Measurements from ENCODE around the gene PPIP5K1. TPM values are rescaled to one million over a fixed set of nuclear protein-coding genes. Genes with fewer than 3 reads are reported as not detected.
A peak's percentile ranks its signal among the peaks of the same experiment; 100 is the strongest.

The PPIP5K1 gene
- total and polyA plus RNA-seq, 11 donors = 7.2 to 23.0 (median 15.3) TPM

DNA sequence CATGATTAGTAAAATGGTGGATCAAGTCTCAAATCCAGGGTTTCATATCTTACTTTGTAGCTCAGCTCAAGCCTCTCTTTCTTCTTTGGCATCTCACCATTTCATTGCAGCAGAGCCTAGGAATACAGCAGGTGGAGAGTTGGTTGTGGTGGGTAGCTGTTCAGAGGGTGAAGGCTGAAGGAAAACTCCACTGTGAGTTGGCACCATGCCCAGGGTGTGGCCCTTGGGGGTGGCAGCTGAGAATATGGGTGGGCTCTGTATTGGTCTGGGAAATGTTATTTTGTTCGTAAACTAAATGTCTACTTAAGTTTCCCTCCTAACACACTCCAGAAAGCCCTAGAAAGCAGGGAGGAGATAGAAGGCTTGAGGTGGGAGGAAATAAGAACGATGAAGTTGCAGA, 74.3 kb downstream of the PPIP5K1 start:
- whole genome bisulfite sequencing, 4 donors = 35 to 39% (median 38%) methylated on average over 2 of the region's 2 CpGs
- Histone ChIP-seq H3K36me3 (peaks cover 0 to 8% (median under 1%) of the 10 kb centered on the region in 9 donors), H3K4me1 (peaks cover 0 to 64% (median 38%) of the 10 kb centered on the region in 12 donors), H3K4me3 (peak overlapping the region in 1 of 12 donors; percentile 79), H3K27me3 (peaks cover 0 to 5% (median 0%) of the 10 kb centered on the region in 9 donors), H3K27ac (peak overlapping the region in 10 of 12 donors; percentile 50 to 94 (median 80)), H3K9me3 (no peaks in the 10 kb centered on the region)
- no peak for ATAC-seq
- intact Hi-C loops (cut with DNase I) = loop anchor here in 2 of 10 donors (5.0 to 10.0 kb wide), 2 partner anchors 33 to 71 kb away; no protein-coding TSS in a partner anchor
- TF ChIP-seq CTCF (IDR thresholded peaks at IDR 0.05) (no peak), POLR2A (IDR thresholded peaks at IDR 0.05) (no peak)
- DNase-seq = no peak

DNA sequence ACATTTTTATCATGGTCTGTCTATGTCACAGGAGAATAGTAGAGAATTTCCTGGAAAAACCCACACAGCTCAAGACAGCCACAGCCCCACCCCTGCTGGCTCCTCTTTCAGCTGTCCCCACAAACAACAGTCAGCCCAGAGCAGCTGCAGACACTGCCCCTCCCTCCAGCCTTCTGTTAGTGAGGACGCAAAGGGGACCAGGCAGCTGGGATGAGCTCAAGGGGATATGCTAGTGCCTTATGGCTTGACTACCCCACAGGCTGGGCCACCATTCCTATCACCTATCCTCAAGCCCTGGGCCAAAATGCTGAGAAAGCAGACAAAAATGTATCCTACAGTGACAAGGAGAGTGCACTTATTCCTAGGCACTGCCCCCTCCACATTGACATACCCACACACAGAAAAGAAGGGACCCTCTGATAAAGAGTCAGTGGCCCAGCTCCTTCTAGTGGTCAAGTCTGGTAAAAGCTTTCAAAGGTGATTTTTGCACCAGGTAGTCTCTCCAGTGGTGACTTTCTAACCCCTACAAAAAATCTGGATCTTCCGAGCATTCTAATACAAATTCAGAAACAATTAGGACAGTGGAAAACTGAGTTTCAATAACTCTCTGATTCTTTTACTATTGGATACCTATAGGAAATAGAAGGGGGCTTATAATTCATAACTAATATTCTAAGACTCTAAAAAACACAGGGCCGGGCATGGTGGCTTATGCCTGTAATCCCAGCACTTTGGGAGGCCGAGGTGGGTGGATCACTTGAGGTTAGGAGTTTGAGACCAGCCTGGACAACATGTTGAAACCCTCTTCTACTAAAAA, 75.6 kb downstream of the PPIP5K1 start:
- TF ChIP-seq POLR2A (IDR thresholded peaks at IDR 0.05) (no peak), CTCF (IDR thresholded peaks at IDR 0.05) (peak; percentile 22 to 57 (median 40))
- H3K27me3 ChIP-seq = peaks cover 0 to 5% (median 0%) of the 10 kb centered on the region in 9 donors
- H3K4me1 ChIP-seq = peaks cover 0 to 69% (median 45%) of the 10 kb centered on the region in 12 donors

DNA sequence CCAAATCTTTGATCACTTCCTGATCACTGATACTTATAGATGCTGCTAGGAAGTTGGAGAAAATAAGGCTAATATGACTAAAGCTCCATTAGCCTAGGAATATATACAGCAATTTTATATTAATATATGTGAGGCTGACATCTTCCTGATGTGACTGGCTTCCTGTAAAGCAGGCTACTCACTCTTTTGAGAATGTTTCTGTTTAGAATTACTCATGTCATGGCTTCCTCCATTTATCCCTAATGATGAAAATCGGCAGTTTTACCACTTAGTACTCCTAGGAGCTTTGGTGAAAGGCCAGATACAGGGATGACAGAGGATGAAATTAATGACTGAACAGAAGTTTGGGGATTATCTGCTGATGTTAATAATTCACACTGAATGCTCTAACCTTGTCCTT, 76.5 kb downstream of the PPIP5K1 start:
- WGBS, 4 donors = 60 to 69% (median 60%) methylated on average over 1 of the region's 1 CpG
- H3K4me3 ChIP-seq = no peak overlapping the region
- TF ChIP-seq POLR2A (IDR thresholded peaks at IDR 0.05) (no peak), CTCF (IDR thresholded peaks at IDR 0.05) (no peak)
- H3K4me1 ChIP-seq = peaks cover 0 to 69% (median 50%) of the 10 kb centered on the region in 12 donors
- H3K36me3 ChIP-seq = no peaks in the 10 kb centered on the region
- peak overlapping the region in 11 of 12 donors; percentile 6 to 94 (median 50) for H3K27ac ChIP-seq
- H3K9me3 ChIP-seq = no peaks in the 10 kb centered on the region
- ATAC-seq (no peak), DNase-seq (no peak)
- H3K27me3 ChIP-seq = peaks cover 0 to under 1% (median 0%) of the 10 kb centered on the region in 9 donors
- intact Hi-C loops (cut with DNase I) = loop anchor here in 2 of 10 donors (5.0 to 10.0 kb wide), 2 partner anchors 69 to 71 kb away; no protein-coding TSS in a partner anchor

More for the DNA sequence above, 75.6 kb downstream of the PPIP5K1 start:
- H3K4me3 ChIP-seq = no peak overlapping the region
- intact Hi-C loops (cut with DNase I) = loop anchor here in 3 of 10 donors (5.0 to 10.0 kb wide), 3 partner anchors 32 to 72 kb away; no protein-coding TSS in a partner anchor
- ATAC-seq (peak in 1 of 4 donors; percentile 10), DNase-seq (peak; percentile 71 to 84 (median 73))
- 59 to 67% (median 60%) methylated on average over 4 of the region's 4 CpGs for WGBS, 4 donors
- H3K9me3 ChIP-seq = no peaks in the 10 kb centered on the region
- H3K36me3 ChIP-seq = no peaks in the 10 kb centered on the region
- H3K27ac ChIP-seq = peak overlapping the region in 10 of 12 donors; percentile 6 to 94 (median 54)

All from heart left ventricle (tissue), 16 donors.